Measurements from ENCODE around the gene HSP90AB1. TPM values are rescaled to one million over a fixed set of nuclear protein-coding genes. Genes with fewer than 3 reads are reported as not detected.

HSP90AB1 gene
- total RNA-seq, 1 experiment from 2014 or later = 1,986 TPM

GRCh38 chr6:44269178-44269920, 22.4 kb downstream of the HSP90AB1 start:
- no peak overlapping the region for H4K5ac ChIP-seq (ENCODE audit: insufficient read length, low read depth, low read length)
- TF ChIP-seq, protein P1, sequence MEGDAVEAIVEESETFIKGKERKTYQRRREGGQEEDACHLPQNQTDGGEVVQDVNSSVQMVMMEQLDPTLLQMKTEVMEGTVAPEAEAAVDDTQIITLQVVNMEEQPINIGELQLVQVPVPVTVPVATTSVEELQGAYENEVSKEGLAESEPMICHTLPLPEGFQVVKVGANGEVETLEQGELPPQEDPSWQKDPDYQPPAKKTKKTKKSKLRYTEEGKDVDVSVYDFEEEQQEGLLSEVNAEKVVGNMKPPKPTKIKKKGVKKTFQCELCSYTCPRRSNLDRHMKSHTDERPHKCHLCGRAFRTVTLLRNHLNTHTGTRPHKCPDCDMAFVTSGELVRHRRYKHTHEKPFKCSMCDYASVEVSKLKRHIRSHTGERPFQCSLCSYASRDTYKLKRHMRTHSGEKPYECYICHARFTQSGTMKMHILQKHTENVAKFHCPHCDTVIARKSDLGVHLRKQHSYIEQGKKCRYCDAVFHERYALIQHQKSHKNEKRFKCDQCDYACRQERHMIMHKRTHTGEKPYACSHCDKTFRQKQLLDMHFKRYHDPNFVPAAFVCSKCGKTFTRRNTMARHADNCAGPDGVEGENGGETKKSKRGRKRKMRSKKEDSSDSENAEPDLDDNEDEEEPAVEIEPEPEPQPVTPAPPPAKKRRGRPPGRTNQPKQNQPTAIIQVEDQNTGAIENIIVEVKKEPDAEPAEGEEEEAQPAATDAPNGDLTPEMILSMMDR (conservative IDR thresholded peaks at IDR 0.05) = no peak
- H3K18ac ChIP-seq (ENCODE audit: insufficient read length, low read depth, low read length) = no peak overlapping the region
- no peak overlapping the region for H2AFZ ChIP-seq (ENCODE audit: low read length)
- H2AK5ac ChIP-seq (ENCODE audit: insufficient read length, low read length) = no peak overlapping the region
- Mint-ChIP-seq H3K9me3 (no peaks in the 10 kb centered on the region; a peak in 1 of 5 replicates), H3K4me1 (peaks cover 28 to 47% of the 10 kb centered on the region in 2 experiments), H3K4me3 (peak overlapping the region; percentile 66 to 84), H3K27ac (no peak overlapping the region), H3K27me3 (ENCODE audit: low read depth) (peaks cover 23% of the 10 kb centered on the region), H3K36me3 (ENCODE audit: insufficient read depth in 1 of 3, low read depth in 3 of 3) (no peaks in the 10 kb centered on the region; a peak in 1 of 7 replicates)
- H3K27me3 ChIP-seq (ENCODE audit: insufficient read depth, low read length) = peaks cover 7% of the 10 kb centered on the region; the same call in 1 of the 2 replicates
- H3K23me2 ChIP-seq (ENCODE audit: insufficient read length, low read depth, low read length, poor library complexity, severe bottlenecking) = peaks cover 15% of the 10 kb centered on the region
- no peak overlapping the region for H3K56ac ChIP-seq (ENCODE audit: insufficient read length, low read depth, low read length)
- no peak overlapping the region for H2BK15ac ChIP-seq (ENCODE audit: low read depth, low read length)
- H2BK5ac ChIP-seq (ENCODE audit: insufficient read length, low read length) = no peak overlapping the region
- no peak overlapping the region for H2BK120ac ChIP-seq (ENCODE audit: low read depth, low read length, poor library complexity, severe bottlenecking)
- no peaks in the 10 kb centered on the region for H3K79me2 ChIP-seq (ENCODE audit: insufficient read depth, low read length)
- peak overlapping the region; percentile 55 for H3K4me2 ChIP-seq (ENCODE audit: insufficient read depth, insufficient read length, low read length)
- no peak overlapping the region for H3T11ph ChIP-seq (ENCODE audit: low read length)
- no peak overlapping the region for H3K14ac ChIP-seq (ENCODE audit: insufficient read depth, low read length)
- H3K9ac ChIP-seq (ENCODE audit: extremely low read depth, insufficient read length, low read length) = no peak overlapping the region
- no peaks in the 10 kb centered on the region for H3K9me3 ChIP-seq (ENCODE audit: control insufficient read depth, low read depth, low read length)
- H4K20me1 ChIP-seq (ENCODE audit: control insufficient read depth, insufficient read depth, insufficient read length) = no peaks in the 10 kb centered on the region
- DNase-seq = no peak
- H3K4ac ChIP-seq (ENCODE audit: low read depth, low read length) = no peak overlapping the region
- no peak overlapping the region for H2BK12ac ChIP-seq (ENCODE audit: insufficient read length, low read depth, low read length)
- H3K27ac ChIP-seq (ENCODE audit: insufficient read length, low read depth, low read length) = no peak overlapping the region
- H3K4me1 ChIP-seq (ENCODE audit: insufficient read depth, low read length) = peaks cover 12% of the 10 kb centered on the region; the same call in 1 of the 2 replicates
- no peak overlapping the region for H3K23ac ChIP-seq (ENCODE audit: insufficient read length, low read depth, low read length)
- no peaks in the 10 kb centered on the region for H3K79me1 ChIP-seq (ENCODE audit: insufficient read depth, low read depth, low read length, poor library complexity, severe bottlenecking)
- no peak overlapping the region for H4K91ac ChIP-seq (ENCODE audit: insufficient read length, low read depth, low read length)
- WGBS (ENCODE audit: extremely low coverage, insufficient read length, low lambda C conversion rate) = no CpG with 5 or more reads among the region's 1 CpG
- H4K8ac ChIP-seq (replicated peaks; ENCODE audit: insufficient read length, low read depth, low read length) = no peak overlapping the region
- H2BK20ac ChIP-seq (ENCODE audit: low read depth, low read length, poor library complexity, severe bottlenecking) = no peak overlapping the region
